ENCODE measurements around the gene IFNL2.
"Not testable (repeated sequence)": the region's sequence is repeated elsewhere in the genome, so short reads cannot be mapped to it uniquely, and the experiment has no call there.

DNA sequence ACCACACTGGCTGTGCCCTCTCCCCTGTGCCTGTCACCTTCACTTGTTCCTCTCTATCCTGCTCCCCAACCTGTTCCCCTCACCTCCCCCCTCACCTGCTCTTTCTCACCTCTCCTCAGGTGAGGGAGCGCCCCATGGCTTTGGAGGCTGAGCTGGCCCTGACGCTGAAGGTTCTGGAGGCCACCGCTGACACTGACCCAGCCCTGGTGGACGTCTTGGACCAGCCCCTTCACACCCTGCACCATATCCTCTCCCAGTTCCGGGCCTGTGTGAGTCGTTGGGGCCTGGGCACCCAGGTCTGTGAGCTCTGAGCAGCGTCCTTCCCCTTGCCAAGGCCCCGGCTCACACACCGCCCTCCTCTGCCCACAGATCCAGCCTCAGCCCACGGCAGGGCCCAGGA lies 1.2 kb downstream of the IFNL2 start:
- TF ChIP-seq, protein P1, sequence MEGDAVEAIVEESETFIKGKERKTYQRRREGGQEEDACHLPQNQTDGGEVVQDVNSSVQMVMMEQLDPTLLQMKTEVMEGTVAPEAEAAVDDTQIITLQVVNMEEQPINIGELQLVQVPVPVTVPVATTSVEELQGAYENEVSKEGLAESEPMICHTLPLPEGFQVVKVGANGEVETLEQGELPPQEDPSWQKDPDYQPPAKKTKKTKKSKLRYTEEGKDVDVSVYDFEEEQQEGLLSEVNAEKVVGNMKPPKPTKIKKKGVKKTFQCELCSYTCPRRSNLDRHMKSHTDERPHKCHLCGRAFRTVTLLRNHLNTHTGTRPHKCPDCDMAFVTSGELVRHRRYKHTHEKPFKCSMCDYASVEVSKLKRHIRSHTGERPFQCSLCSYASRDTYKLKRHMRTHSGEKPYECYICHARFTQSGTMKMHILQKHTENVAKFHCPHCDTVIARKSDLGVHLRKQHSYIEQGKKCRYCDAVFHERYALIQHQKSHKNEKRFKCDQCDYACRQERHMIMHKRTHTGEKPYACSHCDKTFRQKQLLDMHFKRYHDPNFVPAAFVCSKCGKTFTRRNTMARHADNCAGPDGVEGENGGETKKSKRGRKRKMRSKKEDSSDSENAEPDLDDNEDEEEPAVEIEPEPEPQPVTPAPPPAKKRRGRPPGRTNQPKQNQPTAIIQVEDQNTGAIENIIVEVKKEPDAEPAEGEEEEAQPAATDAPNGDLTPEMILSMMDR (conservative IDR thresholded peaks at IDR 0.05; ENCODE audit: low read length) = not testable (repeated sequence)
- TF ChIP-seq EZH2phosphoT487 (IDR thresholded peaks at IDR 0.05; ENCODE audit: borderline replicate concordance) = not testable (repeated sequence)
